ENCODE data around the gene PTPRA. TPM values are rescaled to one million over a fixed set of nuclear protein-coding genes. Genes with fewer than 3 reads are reported as not detected.
"Not testable (repeated sequence)": the region's sequence is repeated elsewhere in the genome, so short reads cannot be mapped to it uniquely, and the experiment has no call there.

Gene PTPRA
- total RNA-seq, 2 experiments from 2014 or later, result 33.3 to 47.2 TPM

DNA sequence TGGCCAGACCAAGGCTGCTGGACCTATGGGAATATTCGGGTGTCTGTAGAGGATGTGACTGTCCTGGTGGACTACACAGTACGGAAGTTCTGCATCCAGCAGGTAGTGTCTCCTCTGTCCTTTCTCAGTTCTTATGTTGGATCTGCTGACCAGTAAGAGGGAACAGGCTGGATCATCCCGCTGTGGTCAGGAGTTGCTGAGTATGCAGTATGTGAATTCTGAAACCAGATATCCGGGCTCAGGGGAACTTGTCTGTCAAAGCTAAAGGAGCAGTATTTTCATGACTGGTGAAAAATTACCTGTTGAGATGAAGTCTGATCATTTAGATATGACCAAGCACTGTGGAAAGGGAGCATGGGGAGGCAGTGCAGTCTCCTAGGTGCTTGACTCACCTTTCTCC lies 148.0 kb downstream of the PTPRA start:
- no peaks in the 10 kb centered on the region for H3K79me2 ChIP-seq (ENCODE audit: insufficient read depth, low read depth, low read length)
- H3K9me2 ChIP-seq (ENCODE audit: insufficient read depth, low read length), result no peaks in the 10 kb centered on the region
- no peak for DNase-seq (ENCODE audit: low spot score)
- no peak overlapping the region for H3K4me3 ChIP-seq (ENCODE audit: low read depth, low read length, poor library complexity, severe bottlenecking)
- H3K4me2 ChIP-seq (ENCODE audit: low read length), result no peak overlapping the region
- ChIA-PET POLR2A (no interaction called here), CTCF (ENCODE audit: unreplicated experiment) (no interaction called here)
- TF ChIP-seq, protein P1, sequence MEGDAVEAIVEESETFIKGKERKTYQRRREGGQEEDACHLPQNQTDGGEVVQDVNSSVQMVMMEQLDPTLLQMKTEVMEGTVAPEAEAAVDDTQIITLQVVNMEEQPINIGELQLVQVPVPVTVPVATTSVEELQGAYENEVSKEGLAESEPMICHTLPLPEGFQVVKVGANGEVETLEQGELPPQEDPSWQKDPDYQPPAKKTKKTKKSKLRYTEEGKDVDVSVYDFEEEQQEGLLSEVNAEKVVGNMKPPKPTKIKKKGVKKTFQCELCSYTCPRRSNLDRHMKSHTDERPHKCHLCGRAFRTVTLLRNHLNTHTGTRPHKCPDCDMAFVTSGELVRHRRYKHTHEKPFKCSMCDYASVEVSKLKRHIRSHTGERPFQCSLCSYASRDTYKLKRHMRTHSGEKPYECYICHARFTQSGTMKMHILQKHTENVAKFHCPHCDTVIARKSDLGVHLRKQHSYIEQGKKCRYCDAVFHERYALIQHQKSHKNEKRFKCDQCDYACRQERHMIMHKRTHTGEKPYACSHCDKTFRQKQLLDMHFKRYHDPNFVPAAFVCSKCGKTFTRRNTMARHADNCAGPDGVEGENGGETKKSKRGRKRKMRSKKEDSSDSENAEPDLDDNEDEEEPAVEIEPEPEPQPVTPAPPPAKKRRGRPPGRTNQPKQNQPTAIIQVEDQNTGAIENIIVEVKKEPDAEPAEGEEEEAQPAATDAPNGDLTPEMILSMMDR (conservative IDR thresholded peaks at IDR 0.05; ENCODE audit: low read length), result no peak
- no peak for TF ChIP-seq EZH2phosphoT487 (IDR thresholded peaks at IDR 0.05; ENCODE audit: borderline replicate concordance, low read depth, low read length)
- BruUV-seq (replicated peaks), result no TSS peak
- no peak overlapping the region for H2AFZ ChIP-seq (ENCODE audit: low read length)
- peaks cover 48% of the 10 kb centered on the region for H3K36me3 ChIP-seq (ENCODE audit: insufficient read depth, low read length)
- H3K27ac ChIP-seq (ENCODE audit: low read depth, low read length, poor library complexity, severe bottlenecking), result no peak overlapping the region
- H4K20me1 ChIP-seq (ENCODE audit: insufficient read depth, low read length), result no peaks in the 10 kb centered on the region
- intact Hi-C loops (cut with micrococcal nuclease; ENCODE audit: unreplicated experiment), result no loop called here
- no peaks in the 10 kb centered on the region for H3K4me1 ChIP-seq (ENCODE audit: insufficient read depth, low read length, poor library complexity, severe bottlenecking)
- no peaks in the 10 kb centered on the region for H3K9me3 ChIP-seq (ENCODE audit: low read length)

DNA sequence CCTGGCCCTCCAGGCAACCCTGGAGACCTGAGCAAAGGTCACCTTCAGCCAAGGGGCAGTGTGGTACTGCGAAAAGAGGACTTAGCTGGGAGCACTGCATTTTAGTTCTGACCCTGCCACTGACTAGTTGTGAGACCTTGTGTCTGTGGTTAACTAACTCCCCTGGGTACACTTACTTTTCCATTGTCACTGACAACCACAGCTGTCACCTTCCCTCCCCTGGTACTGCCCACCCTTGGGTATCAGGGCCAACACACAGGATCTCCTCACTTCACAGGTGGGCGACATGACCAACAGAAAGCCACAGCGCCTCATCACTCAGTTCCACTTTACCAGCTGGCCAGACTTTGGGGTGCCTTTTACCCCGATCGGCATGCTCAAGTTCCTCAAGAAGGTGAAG lies 148.5 kb downstream of the PTPRA start:
- Histone ChIP-seq H3K4me3 (ENCODE audit: low read depth, low read length, poor library complexity, severe bottlenecking) (no peak overlapping the region), H3K9me2 (ENCODE audit: insufficient read depth, low read length) (no peaks in the 10 kb centered on the region), H4K20me1 (ENCODE audit: insufficient read depth, low read length) (no peaks in the 10 kb centered on the region), H3K4me2 (ENCODE audit: low read length) (no peak overlapping the region), H3K4me1 (ENCODE audit: insufficient read depth, low read length, poor library complexity, severe bottlenecking) (no peaks in the 10 kb centered on the region), H3K27ac (ENCODE audit: low read depth, low read length, poor library complexity, severe bottlenecking) (no peak overlapping the region), H3K36me3 (ENCODE audit: insufficient read depth, low read length) (peaks cover 48% of the 10 kb centered on the region), H2AFZ (ENCODE audit: low read length) (no peak overlapping the region), H3K9me3 (ENCODE audit: low read length) (no peaks in the 10 kb centered on the region), H3K79me2 (ENCODE audit: insufficient read depth, low read depth, low read length) (no peaks in the 10 kb centered on the region)
- ChIA-PET CTCF (ENCODE audit: unreplicated experiment) (no interaction called here), POLR2A (interaction anchor here (0.6 kb wide), 1 partner anchor 561 kb away, joined by 3 read pairs; no protein-coding TSS in a partner anchor)
- BruUV-seq (replicated peaks), result no TSS peak
- no peak for DNase-seq (ENCODE audit: low spot score)
- intact Hi-C loops (cut with micrococcal nuclease; ENCODE audit: unreplicated experiment), result no loop called here
- no peak for TF ChIP-seq EZH2phosphoT487 (IDR thresholded peaks at IDR 0.05; ENCODE audit: borderline replicate concordance, low read depth, low read length)
- TF ChIP-seq, protein P1 (conservative IDR thresholded peaks at IDR 0.05; ENCODE audit: low read length), result no peak

- H4K20me1 ChIP-seq (ENCODE audit: insufficient read depth, low read length); BruUV-seq (replicated peaks); H3K9me2 ChIP-seq (ENCODE audit: insufficient read depth, low read length); H3K9me3 ChIP-seq (ENCODE audit: low read length); H2AFZ ChIP-seq (ENCODE audit: low read length); intact Hi-C loops (cut with micrococcal nuclease; ENCODE audit: unreplicated experiment); H3K4me2 ChIP-seq (ENCODE audit: low read length); H3K27ac ChIP-seq (ENCODE audit: low read depth, low read length, poor library complexity, severe bottlenecking); CTCF ChIA-PET (ENCODE audit: unreplicated experiment); H3K4me3 ChIP-seq (ENCODE audit: low read depth, low read length, poor library complexity, severe bottlenecking); H3K4me1 ChIP-seq (ENCODE audit: insufficient read depth, low read length, poor library complexity, severe bottlenecking); H3K79me2 ChIP-seq (ENCODE audit: insufficient read depth, low read depth, low read length); DNase-seq (ENCODE audit: low spot score): not testable (repeated sequence)
- POLR2A ChIA-PET, result interaction anchor here (0.6 kb wide), 1 partner anchor 562 kb away, joined by 3 read pairs; no protein-coding TSS in a partner anchor
- H3K36me3 ChIP-seq (ENCODE audit: insufficient read depth, low read length), result peaks cover 48% of the 10 kb centered on the region
Measured at GRCh38 chr20:3022559-3023490, 149.5 kb downstream of the PTPRA start.
